GM21737 (cell line): ENCODE data around the gene DRC1.

Experiments used
- ATAC-seq: cut with Tn5 transposase; IDR thresholded peaks from one replicate; pipeline ENCODE4 v1.9.1; 2021; ENCODE audit warnings: mild to moderate bottlenecking, moderate library complexity; ENCODE audit not compliant: unreplicated experiment

The DRC1 gene

DNA sequence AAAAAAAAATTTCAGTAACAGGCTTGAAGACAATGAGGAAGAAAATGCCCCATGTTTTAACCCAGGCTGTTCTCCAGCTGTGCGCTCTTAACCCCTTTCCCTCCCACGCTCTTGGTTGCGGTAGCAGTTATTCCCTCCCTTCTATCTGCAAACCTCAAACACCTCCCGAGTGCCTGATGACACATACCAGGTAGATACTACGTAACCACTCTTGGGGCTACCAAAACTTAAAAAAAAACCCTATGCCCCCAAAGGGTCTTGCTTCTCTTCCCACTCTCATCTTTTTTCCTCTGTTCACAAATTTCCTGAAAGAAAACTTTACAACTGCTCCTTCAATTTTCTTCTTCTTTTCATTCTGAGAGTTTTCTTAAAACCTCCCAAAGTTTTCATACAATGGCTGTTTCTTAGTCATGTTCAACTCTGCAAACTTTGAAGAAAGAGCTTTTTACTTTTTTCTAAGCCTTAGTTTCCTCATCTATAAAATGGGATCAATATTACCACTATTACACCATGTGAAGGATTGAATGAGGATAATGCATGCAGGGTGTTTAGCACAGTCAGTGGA is 4.9 kb upstream of the DRC1 start:
- no peak for ATAC-seq

DNA sequence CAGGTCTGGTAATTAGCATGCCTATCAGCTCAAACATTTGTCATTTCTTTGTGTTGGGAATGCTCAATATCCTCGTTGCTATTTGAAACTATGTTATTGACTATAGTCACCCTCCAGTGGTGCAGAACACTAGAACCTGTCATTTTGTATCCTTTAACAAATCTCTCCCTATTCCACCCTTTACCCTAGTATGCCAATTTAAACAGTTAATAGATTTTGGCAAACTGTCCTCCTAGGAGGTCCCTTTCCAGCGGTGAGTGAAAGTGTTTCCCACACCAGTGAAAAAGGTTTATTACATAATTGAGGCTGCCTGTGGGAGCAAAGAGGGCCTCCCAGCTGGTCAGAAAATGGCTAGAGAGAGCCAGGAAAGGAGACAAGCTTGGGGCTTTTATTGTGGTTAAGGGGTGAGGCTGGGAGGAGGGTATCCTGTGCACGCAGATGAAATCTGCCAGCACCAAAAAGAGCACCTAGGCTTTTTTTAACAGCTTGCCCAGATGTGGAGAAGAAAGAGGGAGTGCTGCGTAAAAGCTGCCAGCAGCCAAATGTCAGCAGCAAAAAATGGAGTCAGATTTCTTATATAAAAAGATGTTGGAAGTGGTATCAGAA is 1.8 kb upstream of the DRC1 start:
- ATAC-seq: no peak

DNA sequence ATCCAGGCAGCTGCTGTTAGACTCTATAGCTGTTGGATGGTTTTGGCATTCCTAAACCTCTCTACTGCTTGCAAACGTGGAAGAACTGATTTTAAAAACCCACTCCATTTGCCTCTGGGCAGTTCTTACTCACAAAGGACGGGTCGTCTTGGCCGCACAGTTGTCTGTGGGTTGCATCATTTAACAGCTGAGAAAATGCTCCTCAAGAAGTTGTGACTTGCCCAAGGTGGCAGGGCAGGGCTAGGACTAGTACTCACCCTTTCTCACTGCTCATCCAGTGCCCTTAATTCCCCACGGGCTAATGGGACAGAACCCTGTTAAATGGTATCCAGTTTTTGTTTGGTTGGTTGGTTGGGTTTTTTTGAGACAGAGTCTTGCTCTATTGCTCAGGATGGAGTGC is 997 bp upstream of the DRC1 start:
- no peak for ATAC-seq

DNA sequence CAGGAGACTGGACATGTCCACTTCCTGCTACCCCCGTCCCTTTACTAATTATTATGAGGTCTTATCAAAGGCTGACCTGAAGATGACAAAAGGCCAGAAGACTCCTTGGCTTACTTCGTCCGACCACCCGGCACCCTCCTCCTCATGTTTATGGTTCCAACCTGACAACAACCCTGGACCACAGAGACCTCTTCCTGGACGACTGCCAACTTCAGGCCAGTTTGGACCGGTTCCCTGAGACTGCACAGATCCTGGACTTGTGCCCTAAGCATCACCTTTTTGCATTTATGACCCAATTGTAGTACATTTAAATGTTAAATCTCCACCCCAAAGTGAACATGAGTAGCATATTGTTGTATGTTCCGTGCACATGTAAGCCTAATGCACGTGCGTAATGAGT is 5.8 kb downstream of the DRC1 start:
- no peak for ATAC-seq

DNA sequence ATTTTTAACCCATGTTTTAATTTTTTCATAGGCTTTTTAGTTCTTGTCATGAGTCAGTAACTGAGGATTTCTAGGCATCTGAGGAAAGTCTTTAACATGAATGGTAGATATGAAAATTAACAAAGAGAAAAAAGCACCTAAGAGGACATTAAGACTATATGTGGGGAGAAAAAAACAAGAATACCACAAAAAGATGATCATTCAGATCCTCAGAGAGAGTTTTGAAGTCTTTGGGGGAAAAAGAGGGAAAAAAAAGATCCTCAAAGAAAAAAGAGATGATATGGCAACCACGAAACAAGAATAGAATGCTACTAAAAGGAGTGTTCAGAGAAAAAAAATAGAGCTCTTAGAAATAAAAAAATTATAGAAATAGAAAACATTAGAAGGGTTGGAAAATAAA is 8.1 kb downstream of the DRC1 start:
- no peak for ATAC-seq

DNA sequence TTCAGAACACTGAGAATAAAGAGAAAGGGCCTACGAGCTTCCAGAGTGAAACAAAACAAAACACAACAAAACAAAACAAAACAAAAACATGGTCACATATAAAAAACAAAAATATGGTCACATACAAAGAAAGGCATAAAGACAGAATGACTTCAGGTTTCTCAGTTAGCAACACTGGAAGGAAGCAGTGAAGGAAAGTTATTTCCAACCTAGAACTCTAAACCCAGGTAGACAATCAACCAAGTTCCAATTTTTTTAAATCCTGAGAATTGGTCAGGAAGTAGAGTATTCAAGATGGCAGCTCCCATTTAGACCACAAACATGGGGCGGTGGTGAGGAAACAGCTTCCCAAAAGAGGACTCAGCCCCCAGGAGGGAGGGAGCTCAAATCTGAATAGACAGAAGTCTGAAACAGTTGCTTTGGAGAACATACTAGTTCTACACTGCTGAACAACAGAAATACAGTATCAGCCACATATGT is 9.1 kb downstream of the DRC1 start:
- ATAC-seq: no peak

DNA sequence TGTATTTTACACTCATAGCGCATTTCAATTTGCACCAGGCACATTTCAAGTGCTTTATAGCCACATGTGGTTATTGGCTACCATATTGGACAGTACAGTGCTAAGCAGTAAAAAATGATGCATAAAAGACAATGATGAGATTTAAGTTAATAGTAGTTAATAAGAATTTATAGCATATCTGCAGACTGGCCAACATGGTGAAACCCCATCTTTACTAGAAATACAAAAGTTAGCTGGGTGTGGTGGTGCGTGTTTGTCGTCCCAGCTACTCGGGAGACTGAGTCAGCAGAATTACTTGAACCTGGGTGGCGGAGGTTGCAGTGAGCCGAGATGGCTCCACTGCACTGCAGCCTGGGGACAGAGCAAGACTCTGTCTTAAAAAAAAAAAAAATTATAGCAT is 9.7 kb downstream of the DRC1 start:
- no peak for ATAC-seq

DNA sequence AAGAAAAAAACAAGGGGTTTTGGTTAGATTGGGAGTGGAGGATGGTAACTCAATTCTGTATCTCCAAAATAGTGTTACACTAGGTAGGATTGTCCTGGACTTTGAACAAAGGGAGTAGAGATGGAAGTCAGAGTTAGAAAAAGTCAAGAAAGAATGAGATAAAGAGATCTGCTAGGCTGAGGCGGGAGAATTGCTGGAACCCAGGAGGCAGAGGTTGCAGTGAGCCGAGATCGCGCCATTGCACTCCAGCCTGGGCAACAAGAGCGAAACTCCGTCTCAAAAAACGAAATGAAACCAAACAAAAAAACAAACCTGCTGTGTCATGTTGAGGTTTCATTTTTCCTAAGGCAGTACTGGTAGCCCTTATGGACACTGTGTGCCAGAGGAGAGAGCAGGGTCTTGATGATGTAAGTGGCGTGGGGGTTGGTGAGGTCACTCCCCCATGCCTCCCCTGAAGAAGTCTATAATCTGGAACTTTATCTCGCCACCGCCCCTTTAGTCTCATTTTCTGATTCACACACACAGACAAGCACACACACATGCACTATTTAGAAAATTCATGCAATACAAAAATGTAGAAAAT is 10.5 kb downstream of the DRC1 start:
- no peak for ATAC-seq

DNA sequence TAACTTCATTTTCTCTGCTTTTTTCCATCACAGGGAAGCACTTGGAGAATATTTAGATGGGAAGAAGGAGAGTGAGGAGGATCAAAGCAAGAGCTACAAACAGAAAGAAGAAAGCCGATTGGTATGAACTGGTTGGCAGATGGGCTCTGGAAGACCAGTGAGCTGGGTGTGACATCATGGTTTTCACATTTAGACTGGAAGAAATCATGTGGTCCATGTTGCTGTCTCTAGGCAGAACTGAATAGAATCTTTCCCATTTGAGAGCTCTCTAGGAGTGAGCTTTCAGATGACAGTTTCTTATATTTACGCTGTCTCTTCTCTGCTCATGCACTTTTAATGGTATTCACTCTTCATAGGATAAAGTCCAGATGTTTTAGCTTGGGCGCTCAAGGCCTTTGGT is 12.6 kb downstream of the DRC1 start:
- ATAC-seq: no peak

DNA sequence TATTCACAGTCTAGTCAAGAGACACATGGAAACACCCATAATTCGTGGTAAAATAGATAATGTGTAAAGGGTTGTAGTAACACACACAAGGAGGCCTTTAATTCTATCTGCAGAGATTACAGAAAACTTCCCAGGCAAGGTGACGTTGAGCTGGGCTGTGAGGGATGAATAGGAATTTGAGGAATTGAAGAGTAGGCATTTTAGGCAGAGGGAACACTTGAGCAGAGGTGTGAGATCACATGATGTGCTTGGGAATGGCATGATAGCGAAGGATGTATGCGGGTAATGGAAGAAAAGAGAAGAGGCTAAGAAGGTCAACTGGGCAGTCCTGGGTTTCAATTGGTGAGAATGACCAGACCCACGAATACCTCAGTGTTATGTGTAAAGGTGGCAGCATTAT is 20.2 kb downstream of the DRC1 start:
- no peak for ATAC-seq

DNA sequence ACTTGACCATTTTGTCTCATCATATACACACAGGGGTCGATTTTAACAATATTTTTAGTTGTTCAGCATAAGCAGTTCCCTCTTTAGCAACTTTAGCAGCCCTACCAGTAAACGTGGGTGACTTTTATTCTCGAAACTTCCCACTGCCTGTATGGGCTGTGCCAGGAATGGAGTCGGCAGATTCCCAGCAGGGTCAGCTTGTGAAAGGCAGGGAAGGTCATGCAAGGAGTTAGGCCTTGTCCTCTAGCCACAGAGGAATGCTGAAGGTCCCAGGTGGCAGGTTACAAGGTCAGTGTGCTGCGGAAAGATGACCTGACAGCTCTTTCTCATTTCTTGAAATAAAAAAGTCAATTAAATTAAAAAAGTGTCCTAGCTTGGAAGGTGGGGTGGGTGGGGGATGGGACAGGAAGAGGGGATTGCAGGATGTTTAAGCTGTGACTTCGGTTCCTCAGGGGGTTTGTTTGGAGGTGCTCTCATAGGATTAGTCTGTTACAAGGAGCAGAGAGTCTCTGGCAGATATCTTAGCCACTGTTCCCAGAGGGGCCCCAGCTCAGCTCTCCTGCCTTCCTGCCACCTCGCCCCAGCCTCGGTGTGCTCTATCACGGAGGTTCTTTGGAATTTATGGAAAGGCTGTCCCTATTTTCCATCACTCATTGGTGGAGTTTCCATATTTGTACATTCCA is 21.4 kb downstream of the DRC1 start:
- no peak for ATAC-seq

DNA sequence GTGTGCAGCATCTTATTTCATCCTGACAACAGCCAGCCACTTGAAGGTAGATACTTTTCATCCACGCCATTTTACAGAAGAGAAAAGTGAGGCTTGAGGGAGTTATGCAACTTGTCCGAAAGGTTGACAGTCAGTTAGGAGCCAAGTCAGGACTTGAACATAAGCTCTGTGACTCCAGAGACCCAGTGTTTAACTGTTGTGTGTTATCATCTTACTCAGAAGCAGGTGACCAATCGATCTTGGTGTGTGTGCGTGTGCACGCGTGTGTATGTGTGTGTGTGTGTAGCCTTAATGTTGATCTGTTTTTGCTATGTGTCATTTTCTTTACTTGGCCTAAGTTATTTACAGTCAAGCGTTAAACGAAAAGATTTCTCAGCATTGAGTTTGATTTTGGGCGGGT is 22.0 kb downstream of the DRC1 start:
- no peak for ATAC-seq

DNA sequence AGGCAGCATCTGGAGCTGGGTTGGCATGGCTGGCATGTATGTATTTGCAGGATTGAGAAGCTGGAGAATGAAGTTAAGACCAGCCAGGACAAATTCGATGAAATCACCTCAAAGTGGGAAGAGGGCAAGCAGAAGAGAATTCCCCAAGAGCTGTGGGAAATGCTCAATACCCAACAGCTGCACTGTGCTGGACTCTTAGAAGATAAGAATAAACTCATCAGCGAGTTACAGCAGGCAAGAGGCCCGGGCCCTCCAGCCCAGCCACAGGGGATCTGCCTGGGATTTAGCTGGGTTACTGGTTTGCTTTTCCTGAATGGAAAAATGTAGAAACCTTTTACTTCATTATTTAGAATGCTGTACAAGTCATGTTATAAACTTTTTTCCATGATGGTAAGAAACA is 22.5 kb downstream of the DRC1 start:
- ATAC-seq: no peak

DNA sequence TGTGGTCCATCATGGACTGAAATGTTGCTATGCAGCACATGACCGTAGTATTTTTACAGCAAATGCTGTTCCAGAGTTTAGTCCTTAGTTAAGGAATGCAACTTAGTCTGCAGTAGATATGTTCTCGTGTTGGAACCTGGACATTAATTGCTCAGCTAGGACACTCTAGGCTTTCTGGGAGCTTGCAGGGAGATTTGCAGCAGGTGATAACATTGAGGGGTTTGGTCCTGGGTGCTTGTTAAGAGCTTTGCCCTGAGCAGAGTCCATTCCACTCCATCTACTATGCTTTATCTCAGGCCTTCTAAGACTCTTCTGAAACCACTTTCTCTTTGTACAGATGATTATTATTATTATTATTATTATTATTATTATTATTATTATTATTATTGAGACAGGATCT is 27.1 kb downstream of the DRC1 start:
- ATAC-seq: no peak

DNA sequence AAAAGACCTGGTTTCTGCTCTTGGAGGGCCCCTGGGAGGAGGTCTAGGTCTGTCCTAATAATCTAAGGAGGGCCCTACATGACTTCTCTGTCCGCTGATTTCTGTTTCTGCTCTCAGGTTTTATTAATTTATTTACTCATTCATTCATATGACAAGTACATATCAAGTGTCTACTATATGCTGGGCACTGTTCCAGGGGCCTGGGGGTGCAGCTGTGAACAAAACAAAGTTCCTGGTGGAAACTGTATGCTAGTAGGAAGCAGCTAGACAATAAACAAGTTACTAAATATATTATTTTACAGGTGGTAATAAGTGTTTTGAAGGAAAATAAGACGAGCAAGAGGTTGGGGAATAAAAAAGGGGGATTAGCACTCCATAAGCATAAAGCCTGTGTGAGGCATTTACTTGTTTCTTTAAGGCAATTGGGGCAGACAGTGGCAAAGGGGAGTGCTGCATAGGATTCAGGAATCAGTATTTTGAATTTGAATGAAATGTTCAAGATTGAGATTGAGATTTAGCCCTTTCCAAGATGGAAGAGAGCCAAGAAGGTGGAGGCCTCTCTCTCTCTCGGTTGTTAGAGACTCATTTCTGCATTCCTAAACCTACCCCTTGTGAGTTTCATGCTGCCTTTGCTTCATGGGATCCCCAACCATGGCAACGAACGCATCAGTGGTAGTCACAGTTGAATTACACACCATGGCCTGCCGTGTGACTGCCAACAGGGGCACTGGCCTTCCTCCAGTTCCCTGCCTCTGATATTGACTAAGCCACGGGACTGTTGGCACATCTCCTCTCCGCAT is 28.3 kb downstream of the DRC1 start:
- ATAC-seq: no peak

DNA sequence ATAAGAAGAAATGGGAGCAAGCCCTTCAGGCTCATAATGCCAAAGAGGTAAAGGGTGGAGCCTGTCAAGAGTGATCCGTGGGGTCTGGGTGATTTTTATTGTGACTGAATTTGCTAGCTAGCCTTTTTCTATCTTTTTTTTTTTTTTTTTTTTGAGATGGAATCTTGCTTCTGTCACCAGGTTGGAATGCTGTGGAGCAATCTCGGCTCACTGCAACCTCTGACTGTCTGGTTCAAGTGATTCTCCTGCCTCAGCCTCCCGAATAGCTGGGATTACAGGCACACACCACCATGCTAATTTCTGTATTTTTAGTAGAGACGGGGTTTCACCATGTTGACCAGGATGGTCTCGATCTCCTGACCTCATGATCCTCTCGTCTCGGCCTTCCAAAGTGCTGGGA is 29.1 kb downstream of the DRC1 start:
- ATAC-seq: no peak

DNA sequence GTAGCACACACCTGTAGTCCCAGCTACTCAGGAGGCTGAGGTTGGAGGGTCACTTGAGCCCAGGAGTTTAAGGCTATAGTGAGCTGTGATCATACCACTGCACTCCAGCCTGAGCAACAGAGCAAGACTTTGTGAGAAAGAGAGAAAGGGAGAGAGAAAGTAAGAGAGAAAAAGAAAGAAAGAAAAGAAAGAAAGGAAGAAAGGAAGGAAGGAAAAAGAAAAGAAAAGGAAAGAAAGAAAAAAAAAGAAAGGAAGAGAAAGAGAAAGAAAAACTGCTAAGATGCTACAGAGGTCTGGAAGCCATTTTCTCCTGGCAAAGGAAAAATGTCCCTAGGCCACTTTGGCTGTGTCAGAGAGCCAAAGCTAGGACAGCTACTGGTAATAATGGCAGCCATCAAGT is 30.6 kb downstream of the DRC1 start:
- ATAC-seq: no peak

DNA sequence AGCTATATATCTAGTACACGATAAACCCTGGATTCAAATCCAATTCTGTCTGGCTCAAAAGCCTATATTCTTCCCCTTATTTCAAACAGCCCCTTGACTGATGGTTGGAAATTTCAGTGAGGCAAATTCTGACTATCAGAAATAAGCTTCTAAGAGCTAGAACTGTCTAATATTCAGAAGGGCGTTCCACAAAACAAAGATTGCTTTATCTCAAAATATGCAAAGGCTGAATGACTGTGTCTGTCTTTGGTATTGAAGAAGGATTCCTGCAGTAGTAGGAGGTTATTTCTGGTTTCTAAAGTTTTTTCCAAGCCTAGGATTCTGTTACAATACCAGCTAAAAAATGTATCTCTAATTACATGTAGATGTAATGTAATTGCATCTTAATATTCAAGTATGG is 31.1 kb downstream of the DRC1 start:
- no peak for ATAC-seq

DNA sequence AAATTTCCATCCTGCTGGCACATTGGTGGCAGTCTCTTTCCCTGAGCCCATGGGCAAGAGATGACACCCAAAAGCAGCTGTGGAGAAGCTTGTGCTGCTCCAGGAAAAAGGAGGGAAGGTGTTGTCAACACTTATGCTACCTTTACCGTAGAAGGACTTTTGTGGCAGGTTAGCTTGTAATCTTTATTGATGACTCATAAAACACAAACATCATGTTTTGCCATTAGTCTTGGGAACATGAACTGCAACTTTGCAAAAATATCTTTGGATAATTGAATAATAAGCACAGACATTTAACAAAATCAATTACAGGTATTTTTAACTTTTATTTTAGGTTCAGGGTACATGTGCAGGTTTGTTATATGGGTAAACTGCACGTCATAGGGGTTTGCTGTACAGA is 33.4 kb downstream of the DRC1 start:
- no peak for ATAC-seq

DNA sequence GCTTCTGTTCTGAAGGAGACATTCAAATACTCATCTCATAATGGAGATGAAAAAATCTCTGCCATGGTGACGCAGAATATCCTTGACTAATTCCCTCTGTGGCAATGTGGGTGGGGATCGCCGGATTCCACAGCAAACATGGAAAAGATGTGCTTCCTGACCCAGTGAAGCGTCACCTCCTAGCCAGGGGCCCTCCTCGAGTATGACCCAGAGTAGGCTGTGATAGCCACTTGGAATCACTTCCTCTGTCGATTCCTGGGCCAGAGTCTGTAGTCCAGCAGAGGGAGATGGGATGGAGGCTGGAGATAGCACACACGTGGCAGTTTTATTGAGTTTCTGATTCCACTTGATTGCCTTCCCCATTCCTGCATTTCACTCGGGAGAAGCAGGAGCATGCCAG is 36.8 kb downstream of the DRC1 start:
- ATAC-seq: no peak

DNA sequence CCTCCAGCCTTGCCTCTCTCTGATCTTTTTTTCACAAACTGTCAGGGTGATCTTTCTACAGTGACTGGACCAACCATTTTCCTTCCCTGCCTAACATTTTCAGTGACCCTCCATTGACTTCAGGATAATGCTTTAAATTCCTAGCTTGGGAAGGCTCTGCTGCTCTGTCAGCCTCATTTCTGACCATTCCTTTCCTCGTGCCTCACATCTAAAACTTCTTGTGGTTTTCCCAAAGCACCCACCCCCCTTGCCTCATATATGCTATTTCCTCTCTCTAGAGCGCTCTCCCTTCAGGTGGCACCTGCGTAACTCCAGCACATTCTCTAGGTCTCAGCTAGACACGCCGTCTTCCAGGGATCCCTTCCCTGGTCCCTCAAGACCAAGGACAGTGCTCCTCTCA is 37.2 kb downstream of the DRC1 start:
- ATAC-seq: no peak

DNA sequence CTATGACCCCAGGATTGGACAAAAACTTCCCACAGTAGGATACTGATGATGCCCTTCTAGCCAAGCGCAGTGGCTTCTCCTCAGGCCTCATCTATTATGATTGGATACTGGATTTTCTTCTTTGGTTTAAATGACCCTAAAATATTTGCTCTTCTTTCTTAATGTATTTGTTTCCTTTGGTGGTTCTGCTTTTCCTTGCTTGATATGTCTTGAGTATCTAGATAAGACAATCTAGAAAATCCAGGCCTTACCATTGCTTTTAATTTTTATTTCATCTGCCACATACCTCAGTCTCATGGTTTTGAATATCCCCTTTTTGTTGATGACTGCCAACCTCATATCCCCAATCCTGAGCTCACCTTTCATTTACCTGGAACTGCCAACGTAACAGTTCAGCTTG is 40.6 kb downstream of the DRC1 start:
- ATAC-seq: no peak
